HEK293T (cell line): ENCODE data around the gene CSNK2A3.

Experiments
- CTCF ChIA-PET: fragments of 350-600 bp; formaldehyde crosslinking; extraction: SDS; loops from one replicate; lab custom pipeline; 2021; ENCODE audit warnings: antibody characterized with exemption, inconsistent platforms; lab: Yijun Ruan, JAX
- POLR2A ChIA-PET: fragments of 350-600 bp; formaldehyde crosslinking; extraction: SDS; loops from one replicate; lab custom pipeline; 2020; ENCODE audit warnings: antibody characterized with exemption, inconsistent platforms; lab: Yijun Ruan, JAX
- DNase-seq: peaks from one replicate; pipeline ENCODE4 v3.0.0; 2012; ENCODE audit warnings: mixed read lengths; ENCODE audit errors: extremely low spot score
- ARNT ChIP-seq: fragments of 450-650 bp; IDR thresholded peaks from 2 replicates; pipeline ENCODE4 v1.6.1; 2017; ENCODE audit warnings: mild to moderate bottlenecking
- BHLHE40 ChIP-seq: fragments of 450-650 bp; IDR thresholded peaks from 2 replicates; pipeline ENCODE4 v1.6.1; 2016; ENCODE audit warnings: mild to moderate bottlenecking, moderate library complexity, borderline replicate concordance
- CTBP1 ChIP-seq: fragments of 450-650 bp; IDR thresholded peaks from 2 replicates; pipeline ENCODE4 v1.6.1; 2016; ENCODE audit warnings: borderline replicate concordance
- ELF4 ChIP-seq: fragments of 450-650 bp; IDR thresholded peaks from 2 replicates; pipeline ENCODE4 v1.6.1; 2017; ENCODE audit warnings: antibody characterized with exemption
- FOXA1 ChIP-seq: fragments of 450-650 bp; IDR thresholded peaks from 2 replicates; pipeline ENCODE4 v1.6.1; 2016; ENCODE audit warnings: mild to moderate bottlenecking
- FOXK2 ChIP-seq: fragments of 450-650 bp; IDR thresholded peaks from 2 replicates; pipeline ENCODE4 v1.6.1; 2016; ENCODE audit warnings: mild to moderate bottlenecking
- FOXM1 ChIP-seq: fragments of 450-650 bp; IDR thresholded peaks from 2 replicates; pipeline ENCODE4 v1.6.1; 2017; ENCODE audit warnings: mild to moderate bottlenecking, borderline replicate concordance
- HDGF ChIP-seq: fragments of 450-650 bp; IDR thresholded peaks from 2 replicates; pipeline ENCODE4 v1.6.1; 2017; ENCODE audit warnings: antibody characterized with exemption, borderline replicate concordance
- L3MBTL2 ChIP-seq: fragments of 450-650 bp; conservative IDR thresholded peaks from 2 replicates; pipeline ENCODE4 v1.6.1; 2016; ENCODE audit warnings: mild to moderate bottlenecking
- LEF1 ChIP-seq: fragments of 450-650 bp; IDR thresholded peaks from 2 replicates; pipeline ENCODE4 v1.6.1; 2017; ENCODE audit warnings: mild to moderate bottlenecking, borderline replicate concordance
- NFRKB ChIP-seq: fragments of 450-650 bp; IDR thresholded peaks from 2 replicates; pipeline ENCODE4 v1.6.1; 2016; ENCODE audit warnings: mild to moderate bottlenecking, moderate library complexity
- SP1 ChIP-seq: fragments of 450-650 bp; IDR thresholded peaks from 2 replicates; pipeline ENCODE4 v1.6.1; 2017
- SUZ12 ChIP-seq: fragments of 450-650 bp; IDR thresholded peaks from 2 replicates; pipeline ENCODE4 v1.6.1; 2016; ENCODE audit warnings: mild to moderate bottlenecking
- TARDBP ChIP-seq: fragments of 450-650 bp; IDR thresholded peaks from 2 replicates; pipeline ENCODE4 v1.6.1; 2016
- ZNF384 ChIP-seq: fragments of 450-650 bp; IDR thresholded peaks from 2 replicates; pipeline ENCODE4 v1.6.1; 2016
- TF ChIP-seq, protein P1 (sequence below): fragments of 450-650 bp; IDR thresholded peaks from 2 replicates; pipeline ENCODE4 v1.6.1; 2016

CSNK2A3 gene

DNA sequence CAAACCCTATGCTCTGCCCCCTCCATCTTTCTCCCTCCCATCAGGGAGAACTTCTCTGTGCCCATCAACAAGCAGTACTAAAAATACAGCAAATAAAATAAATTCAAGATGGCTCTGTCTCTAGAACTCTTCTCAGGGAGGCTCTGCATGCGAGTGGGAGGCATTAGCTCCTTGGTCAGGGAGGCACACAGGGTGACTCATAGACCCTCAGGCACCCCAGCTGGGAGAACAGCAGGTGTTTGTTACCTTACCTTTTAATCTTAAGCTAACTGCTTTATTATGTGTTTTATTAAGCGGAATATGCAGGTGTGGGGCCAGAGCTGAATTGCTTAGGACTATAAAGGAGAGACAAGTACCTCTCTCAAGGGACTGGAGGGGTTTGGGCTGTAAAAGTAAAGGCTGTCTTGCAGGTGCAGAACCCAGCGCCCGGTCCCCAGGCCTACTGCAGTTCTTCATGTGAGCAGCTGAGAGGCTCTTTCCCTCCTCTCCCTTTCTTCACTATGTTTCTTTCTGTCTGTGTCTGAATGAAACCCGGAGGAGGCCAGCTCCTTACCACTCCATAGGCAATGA is 20.8 kb downstream of the CSNK2A3 start:
- no peak for DNase-seq
- CTCF ChIA-PET: no interaction called here
- POLR2A ChIA-PET: no interaction called here
- TF ChIP-seq L3MBTL2: no peak
- no peak for TF ChIP-seq HDGF
- TF ChIP-seq FOXM1: no peak
- TF ChIP-seq ELF4: no peak

DNA sequence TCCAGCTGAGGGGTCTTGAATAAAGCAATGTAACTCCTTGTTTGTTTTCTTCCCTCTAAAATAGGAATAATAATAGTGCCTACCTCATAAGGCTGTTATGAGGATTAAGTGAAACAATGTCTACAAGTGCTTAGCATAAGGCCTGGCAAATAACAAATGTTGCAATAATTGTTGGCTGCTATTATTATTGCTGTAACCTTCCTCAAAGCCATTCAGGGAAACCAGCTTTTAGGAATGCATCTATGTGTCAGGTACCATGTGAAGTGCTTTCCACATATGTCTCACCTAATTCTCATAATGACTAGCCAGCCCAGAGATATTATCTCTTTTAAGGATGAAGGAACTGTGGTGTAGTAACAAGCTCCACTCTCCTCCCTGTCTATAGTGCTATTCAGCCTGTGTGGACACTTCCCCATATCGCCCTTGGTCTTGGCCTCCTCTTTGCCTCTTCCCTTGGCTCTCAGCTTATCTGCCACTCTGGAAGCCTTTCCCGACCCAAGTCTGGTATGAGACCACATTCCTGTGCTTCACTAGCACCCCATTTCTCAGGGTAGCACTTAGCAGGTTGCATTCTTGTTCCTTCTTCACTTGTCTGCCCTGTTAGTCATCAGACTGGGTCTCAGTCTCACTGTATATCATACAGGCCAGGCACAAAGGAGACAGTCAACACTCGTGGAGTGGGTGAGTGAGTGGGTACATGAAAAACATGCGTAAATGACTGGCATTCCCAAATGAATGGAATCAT is 23.8 kb downstream of the CSNK2A3 start:
- TF ChIP-seq, protein P1, sequence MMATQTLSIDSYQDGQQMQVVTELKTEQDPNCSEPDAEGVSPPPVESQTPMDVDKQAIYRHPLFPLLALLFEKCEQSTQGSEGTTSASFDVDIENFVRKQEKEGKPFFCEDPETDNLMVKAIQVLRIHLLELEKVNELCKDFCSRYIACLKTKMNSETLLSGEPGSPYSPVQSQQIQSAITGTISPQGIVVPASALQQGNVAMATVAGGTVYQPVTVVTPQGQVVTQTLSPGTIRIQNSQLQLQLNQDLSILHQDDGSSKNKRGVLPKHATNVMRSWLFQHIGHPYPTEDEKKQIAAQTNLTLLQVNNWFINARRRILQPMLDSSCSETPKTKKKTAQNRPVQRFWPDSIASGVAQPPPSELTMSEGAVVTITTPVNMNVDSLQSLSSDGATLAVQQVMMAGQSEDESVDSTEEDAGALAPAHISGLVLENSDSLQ: no peak
- TF ChIP-seq CTBP1: no peak
- no peak for TF ChIP-seq SUZ12
- no peak for TF ChIP-seq LEF1
- TF ChIP-seq ELF4: no peak
- TF ChIP-seq FOXA1: no peak
- TF ChIP-seq SP1: no peak
- no peak for TF ChIP-seq TARDBP
- TF ChIP-seq BHLHE40: no peak
- ChIA-PET CTCF (no interaction called here), POLR2A (no interaction called here)
- no peak for DNase-seq

DNA sequence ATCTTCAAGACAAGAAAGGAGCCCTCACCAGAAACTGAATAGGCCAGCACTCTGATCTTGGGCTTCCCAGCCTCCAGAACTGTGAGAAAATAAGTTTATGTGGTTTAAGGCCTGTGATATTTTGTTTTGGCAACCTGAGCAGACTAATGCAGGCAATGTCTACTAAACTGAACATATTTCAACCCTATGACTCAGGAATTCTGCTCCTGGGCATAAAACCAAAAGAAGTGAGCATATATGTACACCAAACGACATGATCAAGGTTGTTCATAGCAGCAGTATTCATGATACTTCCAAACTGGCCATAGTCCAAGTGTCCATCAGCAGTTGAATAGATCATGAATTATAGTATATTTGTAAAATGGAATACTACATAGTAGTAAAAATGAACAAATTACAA is 29.0 kb downstream of the CSNK2A3 start:
- ChIA-PET POLR2A (no interaction called here), CTCF (no interaction called here)
- TF ChIP-seq ZNF384: no peak
- no peak for TF ChIP-seq TARDBP
- no peak for TF ChIP-seq BHLHE40
- TF ChIP-seq, protein P1: no peak
- no peak for TF ChIP-seq NFRKB
- TF ChIP-seq CTBP1: no peak
- TF ChIP-seq HDGF: no peak
- no peak for TF ChIP-seq SP1
- TF ChIP-seq L3MBTL2: no peak
- TF ChIP-seq FOXK2: no peak
- no peak for TF ChIP-seq FOXA1
- DNase-seq: no peak

DNA sequence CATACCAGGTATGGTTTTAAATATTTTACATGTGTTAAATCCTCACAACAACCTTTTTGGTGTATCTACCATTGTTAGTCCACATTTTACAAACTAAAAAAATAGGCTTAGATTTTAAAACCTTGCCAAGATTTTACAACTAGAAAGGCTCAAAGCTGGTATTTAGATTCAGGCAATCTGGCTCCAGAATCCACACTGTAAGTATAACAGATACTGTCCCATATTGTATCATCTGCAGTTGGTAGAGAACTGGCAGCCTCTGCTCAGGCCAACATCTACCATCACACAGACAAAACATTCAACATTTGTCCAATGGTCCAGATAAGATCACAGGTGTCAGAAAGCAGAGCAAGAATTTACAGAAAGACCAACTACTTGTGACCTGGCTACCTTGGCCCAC is 30.9 kb downstream of the CSNK2A3 start:
- POLR2A ChIA-PET: no interaction called here
- CTCF ChIA-PET: no interaction called here
- no peak for TF ChIP-seq SP1
- no peak for TF ChIP-seq L3MBTL2
- no peak for DNase-seq

DNA sequence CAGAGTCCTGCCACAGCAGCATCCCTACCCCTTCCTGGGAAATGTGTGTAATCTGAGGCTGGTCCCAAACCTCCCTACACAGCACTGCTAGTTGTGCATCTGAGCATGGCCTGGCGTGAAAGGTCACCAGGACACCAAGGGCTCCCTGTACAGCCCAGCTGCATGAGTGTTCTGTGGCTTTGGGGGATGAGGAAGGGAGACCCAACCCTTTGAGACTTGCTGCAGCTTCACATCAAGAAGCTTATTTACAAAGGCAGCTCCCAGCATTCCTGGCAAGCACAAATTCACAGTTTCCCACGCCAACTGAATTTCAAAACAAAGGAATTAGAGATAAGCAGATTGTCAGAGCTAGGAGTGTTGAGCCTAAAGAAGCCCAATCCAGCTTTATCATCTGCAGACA is 32.2 kb downstream of the CSNK2A3 start:
- POLR2A ChIA-PET: no interaction called here
- DNase-seq: no peak
- CTCF ChIA-PET: no interaction called here
- TF ChIP-seq, protein P1: no peak
- no peak for TF ChIP-seq HDGF
- no peak for TF ChIP-seq SP1
- TF ChIP-seq L3MBTL2: no peak
- no peak for TF ChIP-seq ARNT
- TF ChIP-seq SUZ12: no peak
- TF ChIP-seq FOXK2: no peak
- TF ChIP-seq CTBP1: no peak
- no peak for TF ChIP-seq ELF4
- no peak for TF ChIP-seq FOXM1
- TF ChIP-seq TARDBP: no peak
- TF ChIP-seq LEF1: no peak
- TF ChIP-seq BHLHE40: no peak

DNA sequence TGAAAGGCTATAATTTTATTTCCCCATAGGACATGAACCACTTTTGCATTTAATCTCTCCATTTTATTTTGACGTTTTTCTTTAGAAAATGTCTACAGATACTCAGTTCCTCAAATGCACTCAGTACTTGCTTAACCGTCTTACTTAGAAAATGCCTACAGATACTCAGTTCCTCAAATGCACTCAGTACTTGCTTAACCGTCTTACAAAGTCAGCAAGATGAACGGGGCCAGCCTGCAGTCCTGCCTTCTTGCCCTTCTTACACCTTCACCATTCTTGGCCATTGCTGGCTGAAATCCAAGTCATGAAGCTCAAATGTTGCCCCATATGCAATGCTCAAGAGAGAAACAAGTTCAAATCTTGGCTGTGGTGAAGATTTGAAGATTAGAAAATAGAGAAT is 34.1 kb downstream of the CSNK2A3 start:
- no peak for DNase-seq
- TF ChIP-seq NFRKB (no peak), ZNF384 (no peak), CTBP1 (no peak), FOXM1 (no peak), SUZ12 (no peak), SP1 (no peak), FOXK2 (no peak), FOXA1 (no peak), LEF1 (no peak), ELF4 (no peak), BHLHE40 (no peak), HDGF (no peak), L3MBTL2 (no peak), TARDBP (no peak), ARNT (no peak)
- TF ChIP-seq, protein P1: no peak
- ChIA-PET POLR2A (no interaction called here), CTCF (no interaction called here)
